OCI-LY1 (cell line): ENCODE data around the gene TEDC1.

Experiments
- H2AFZ ChIP-seq: fragments of 200-600 bp; sonication (generic), shearing (Covaris generic); 2 replicates; pipeline ENCODE4 v1.6.0; 2014; ENCODE audit warnings: antibody characterized with exemption, mild to moderate bottlenecking, low read length
- H3F3A ChIP-seq: fragments of 200-600 bp; sonication (generic), shearing (Covaris generic); 2 replicates; pipeline ENCODE4 v1.6.0; 2014; ENCODE audit warnings: mild to moderate bottlenecking, antibody characterized with exemption, low read length, moderate library complexity; ENCODE audit not compliant: insufficient read depth
- H3K27ac ChIP-seq: fragments of 200-600 bp; sonication (generic); 2 replicates; pipeline ENCODE4 v1.5.1; 2014; ENCODE audit warnings: low read length, mixed run types, mild to moderate bottlenecking, low read depth; ENCODE audit not compliant: poor library complexity, severe bottlenecking
- H3K27me3 ChIP-seq: fragments of 200-600 bp; sonication (generic); 2 replicates; pipeline ENCODE4 v1.6.0; 2014; ENCODE audit warnings: antibody characterized with exemption, mild to moderate bottlenecking, low read length, moderate library complexity; ENCODE audit not compliant: insufficient read depth
- H3K36me3 ChIP-seq: fragments of 200-600 bp; sonication (generic); 2 replicates; pipeline ENCODE4 v1.6.1; 2014; ENCODE audit warnings: mild to moderate bottlenecking, antibody characterized with exemption, low read length, moderate library complexity, mixed read lengths; ENCODE audit not compliant: insufficient read depth
- H3K4me1 ChIP-seq: fragments of 200-600 bp; sonication (generic); 2 replicates; pipeline ENCODE4 v1.5.1; 2014; ENCODE audit warnings: mild to moderate bottlenecking, low read length, moderate library complexity; ENCODE audit not compliant: insufficient read depth, severe bottlenecking
- H3K4me2 ChIP-seq: fragments of 200-600 bp; sonication (generic), shearing (Covaris generic); 2 replicates; pipeline ENCODE4 v1.6.1; 2014; ENCODE audit warnings: low read length
- H3K4me3 ChIP-seq: fragments of 200-600 bp; sonication (generic); 2 replicates; pipeline ENCODE4 v1.5.1; 2014; ENCODE audit warnings: low read length, low read depth, mild to moderate bottlenecking, mixed read lengths; ENCODE audit not compliant: poor library complexity, severe bottlenecking
- H3K79me2 ChIP-seq: fragments of 200-600 bp; shearing (Covaris generic); 2 replicates; pipeline ENCODE4 v1.6.1; 2016; ENCODE audit warnings: mixed run types, low read length, mixed read lengths; ENCODE audit not compliant: insufficient read depth
- H3K9ac ChIP-seq: fragments of 200-600 bp; sonication (generic), shearing (Covaris generic); 2 replicates; pipeline ENCODE4 v1.6.1; 2014; ENCODE audit warnings: mild to moderate bottlenecking, low read length, mixed read lengths
- H3K9me2 ChIP-seq: fragments of 200-600 bp; sonication (generic), shearing (Covaris generic); 2 replicates; pipeline ENCODE4 v1.6.1; 2014; ENCODE audit warnings: low read depth, mild to moderate bottlenecking, low read length, mixed read lengths
- H3K9me3 ChIP-seq: fragments of 200-600 bp; shearing (Covaris generic); 2 replicates; pipeline ENCODE4 v1.6.1; 2014; ENCODE audit warnings: low read length, mixed read lengths
- H4K20me1 ChIP-seq: fragments of 200-600 bp; sonication (generic), shearing (Covaris generic); 2 replicates; pipeline ENCODE4 v1.6.0; 2016; ENCODE audit warnings: mild to moderate bottlenecking, low read length; ENCODE audit not compliant: insufficient read depth
- EZH2 ChIP-seq: fragments of 200-600 bp; sonication (generic), shearing (Covaris generic); IDR thresholded peaks from 2 replicates; pipeline ENCODE4 v1.8.0; 2017; ENCODE audit warnings: borderline replicate concordance, mixed run types, mild to moderate bottlenecking, antibody characterized with exemption, low read length, moderate library complexity, mixed read lengths
- TF ChIP-seq, protein P1 (sequence below): fragments of 200-600 bp; sonication (generic), shearing (Covaris generic); IDR thresholded peaks from 2 replicates; pipeline ENCODE4 v1.5.1; 2017; ENCODE audit warnings: mild to moderate bottlenecking, antibody characterized with exemption, low read length, moderate library complexity, mixed read lengths

Gene TEDC1

DNA sequence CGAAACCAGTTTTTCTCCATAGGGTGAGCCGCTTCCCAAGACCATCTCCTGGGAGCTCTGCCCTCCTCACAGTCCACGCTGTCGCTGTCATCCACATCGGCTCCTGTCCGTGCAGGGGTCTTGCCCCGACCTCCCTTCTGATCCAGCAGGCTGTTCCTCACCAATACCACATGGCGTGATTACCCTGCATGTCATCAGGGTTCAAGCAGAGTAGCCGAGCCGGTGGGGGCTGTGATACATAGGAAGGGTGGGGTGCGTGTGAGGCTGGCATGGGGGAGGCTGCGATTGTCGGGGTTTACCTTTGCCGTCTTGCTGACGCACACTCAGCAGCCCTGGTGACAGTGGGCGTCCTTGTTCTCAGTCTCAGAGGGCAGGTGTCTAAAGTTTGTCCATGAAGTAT, 17.0 kb downstream of the TEDC1 start:
- H3F3A ChIP-seq, result no peaks in the 10 kb centered on the region
- no peaks in the 10 kb centered on the region for H3K79me2 ChIP-seq
- H3K9me2 ChIP-seq, result no peaks in the 10 kb centered on the region
- TF ChIP-seq, protein P1, sequence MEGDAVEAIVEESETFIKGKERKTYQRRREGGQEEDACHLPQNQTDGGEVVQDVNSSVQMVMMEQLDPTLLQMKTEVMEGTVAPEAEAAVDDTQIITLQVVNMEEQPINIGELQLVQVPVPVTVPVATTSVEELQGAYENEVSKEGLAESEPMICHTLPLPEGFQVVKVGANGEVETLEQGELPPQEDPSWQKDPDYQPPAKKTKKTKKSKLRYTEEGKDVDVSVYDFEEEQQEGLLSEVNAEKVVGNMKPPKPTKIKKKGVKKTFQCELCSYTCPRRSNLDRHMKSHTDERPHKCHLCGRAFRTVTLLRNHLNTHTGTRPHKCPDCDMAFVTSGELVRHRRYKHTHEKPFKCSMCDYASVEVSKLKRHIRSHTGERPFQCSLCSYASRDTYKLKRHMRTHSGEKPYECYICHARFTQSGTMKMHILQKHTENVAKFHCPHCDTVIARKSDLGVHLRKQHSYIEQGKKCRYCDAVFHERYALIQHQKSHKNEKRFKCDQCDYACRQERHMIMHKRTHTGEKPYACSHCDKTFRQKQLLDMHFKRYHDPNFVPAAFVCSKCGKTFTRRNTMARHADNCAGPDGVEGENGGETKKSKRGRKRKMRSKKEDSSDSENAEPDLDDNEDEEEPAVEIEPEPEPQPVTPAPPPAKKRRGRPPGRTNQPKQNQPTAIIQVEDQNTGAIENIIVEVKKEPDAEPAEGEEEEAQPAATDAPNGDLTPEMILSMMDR, result no peak
- no peak for TF ChIP-seq EZH2
- no peaks in the 10 kb centered on the region for H3K4me1 ChIP-seq
- no peaks in the 10 kb centered on the region for H3K9me3 ChIP-seq
- H3K27ac ChIP-seq, result no peak overlapping the region
- H3K9ac ChIP-seq, result no peak overlapping the region
- H2AFZ ChIP-seq, result no peak overlapping the region
- H3K27me3 ChIP-seq, result no peaks in the 10 kb centered on the region
- H3K4me2 ChIP-seq, result no peak overlapping the region
- no peaks in the 10 kb centered on the region for H4K20me1 ChIP-seq
- no peaks in the 10 kb centered on the region for H3K36me3 ChIP-seq
- H3K4me3 ChIP-seq, result no peak overlapping the region

- no peaks in the 10 kb centered on the region for H3K9me3 ChIP-seq
- no peak overlapping the region for H3K9ac ChIP-seq
- no peak overlapping the region for H3K4me2 ChIP-seq
- H3K27ac ChIP-seq, result no peak overlapping the region
- no peak overlapping the region for H3K4me3 ChIP-seq
- no peak for TF ChIP-seq EZH2
- TF ChIP-seq, protein P1, result no peak
- H3K4me1 ChIP-seq, result no peaks in the 10 kb centered on the region
- no peaks in the 10 kb centered on the region for H3K79me2 ChIP-seq
- no peaks in the 10 kb centered on the region for H3F3A ChIP-seq
- no peaks in the 10 kb centered on the region for H3K36me3 ChIP-seq
- peaks cover 4% of the 10 kb centered on the region; the same call in 1 of the 2 replicates for H3K27me3 ChIP-seq
- no peak overlapping the region for H2AFZ ChIP-seq
- H3K9me2 ChIP-seq, result no peaks in the 10 kb centered on the region
- no peaks in the 10 kb centered on the region for H4K20me1 ChIP-seq
Measured at GRCh38 chr14:105508601-105509000, 17.6 kb downstream of the TEDC1 start.

GRCh38 chr14:105517096-105517495, 26.1 kb downstream of the TEDC1 start:
- H3F3A ChIP-seq, result no peaks in the 10 kb centered on the region

More at GRCh38 chr14:105517096-105517495, 26.1 kb downstream of the TEDC1 start:
- Histone ChIP-seq H3K27ac (no peak overlapping the region), H3K36me3 (no peaks in the 10 kb centered on the region; the same call in 1 of the 2 replicates), H3K4me2 (no peak overlapping the region), H3K79me2 (no peaks in the 10 kb centered on the region), H2AFZ (no peak overlapping the region), H3K4me3 (no peak overlapping the region), H3K27me3 (peaks cover 35% of the 10 kb centered on the region; the same call in 1 of the 2 replicates), H3K4me1 (no peaks in the 10 kb centered on the region), H3K9me2 (no peaks in the 10 kb centered on the region), H4K20me1 (no peaks in the 10 kb centered on the region), H3K9me3 (peaks cover 8% of the 10 kb centered on the region; the same call in 1 of the 2 replicates), H3K9ac (no peak overlapping the region)
- no peak for TF ChIP-seq EZH2
